Subcutaneous adipose tissue (tissue), 4 donors: ENCODE results near the gene SLC7A10. TPM values are rescaled to one million over a fixed set of nuclear protein-coding genes. Genes with fewer than 3 reads are reported as not detected.

Source experiments
- CTCF ChIP-seq: fragments of 450-650 bp; IDR thresholded peaks from one replicate; pipeline ENCODE4 v1.5.1; 2016; ENCODE audit warnings: low read depth, mild to moderate bottlenecking, control low read depth, antibody characterized with exemption, moderate library complexity
- total RNA-seq, 4 donors: library from RNA; depleted of rRNA; stranded (reverse); fragments of >200 nt; gene quantifications; one replicate each; pipeline ENCODE4 v1.1.0, GENCODE V29; 2016

The SLC7A10 gene
- total RNA-seq, 4 donors from 2014 or later = 1.5 to 130 (median 13.0) TPM

- TF ChIP-seq CTCF = no peak
These were observed 16.0 kb upstream of the SLC7A10 start for GRCh38 chr19:33241530-33242101.

- no peak for TF ChIP-seq CTCF
These were observed 15.5 kb upstream of the SLC7A10 start for GRCh38 chr19:33241091-33241529.

- TF ChIP-seq CTCF = no peak
These were observed 14.6 kb upstream of the SLC7A10 start for GRCh38 chr19:33240181-33240771.

- no peak for TF ChIP-seq CTCF
These were observed 13.7 kb upstream of the SLC7A10 start for GRCh38 chr19:33239223-33239975.

- no peak for TF ChIP-seq CTCF
These were observed 13.0 kb upstream of the SLC7A10 start for GRCh38 chr19:33238481-33239149.

GRCh38 chr19:33236696-33237390, 11.2 kb upstream of the SLC7A10 start:
- no peak for TF ChIP-seq CTCF
